Measurements from ENCODE around the gene CRIM1. TPM values are rescaled to one million over a fixed set of nuclear protein-coding genes. Genes with fewer than 3 reads are reported as not detected.

The CRIM1 gene
- total RNA-seq, 1 donor from 2014 or later = 30.3 TPM

GRCh38 chr2:36456227-36457175 lies 100.9 kb downstream of the CRIM1 start:
- peaks cover 12% of the 10 kb centered on the region for H3K4me1 Mint-ChIP-seq (ENCODE audit: unreplicated experiment)
- TF ChIP-seq, protein P1, sequence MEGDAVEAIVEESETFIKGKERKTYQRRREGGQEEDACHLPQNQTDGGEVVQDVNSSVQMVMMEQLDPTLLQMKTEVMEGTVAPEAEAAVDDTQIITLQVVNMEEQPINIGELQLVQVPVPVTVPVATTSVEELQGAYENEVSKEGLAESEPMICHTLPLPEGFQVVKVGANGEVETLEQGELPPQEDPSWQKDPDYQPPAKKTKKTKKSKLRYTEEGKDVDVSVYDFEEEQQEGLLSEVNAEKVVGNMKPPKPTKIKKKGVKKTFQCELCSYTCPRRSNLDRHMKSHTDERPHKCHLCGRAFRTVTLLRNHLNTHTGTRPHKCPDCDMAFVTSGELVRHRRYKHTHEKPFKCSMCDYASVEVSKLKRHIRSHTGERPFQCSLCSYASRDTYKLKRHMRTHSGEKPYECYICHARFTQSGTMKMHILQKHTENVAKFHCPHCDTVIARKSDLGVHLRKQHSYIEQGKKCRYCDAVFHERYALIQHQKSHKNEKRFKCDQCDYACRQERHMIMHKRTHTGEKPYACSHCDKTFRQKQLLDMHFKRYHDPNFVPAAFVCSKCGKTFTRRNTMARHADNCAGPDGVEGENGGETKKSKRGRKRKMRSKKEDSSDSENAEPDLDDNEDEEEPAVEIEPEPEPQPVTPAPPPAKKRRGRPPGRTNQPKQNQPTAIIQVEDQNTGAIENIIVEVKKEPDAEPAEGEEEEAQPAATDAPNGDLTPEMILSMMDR (conservative IDR thresholded peaks at IDR 0.05) = no peak
- no peaks in the 10 kb centered on the region for H3K9me3 Mint-ChIP-seq
- H3K27ac Mint-ChIP-seq = no peak overlapping the region
- no peak overlapping the region for H3K4me3 Mint-ChIP-seq
- DNase-seq (ENCODE audit: extremely low spot score, unreplicated experiment) = no peak
- H3K27me3 Mint-ChIP-seq = no peaks in the 10 kb centered on the region
- H3K36me3 Mint-ChIP-seq = peaks cover 3% of the 10 kb centered on the region

GRCh38 chr2:36458106-36458505 lies 102.5 kb downstream of the CRIM1 start:
- TF ChIP-seq, protein P1 (conservative IDR thresholded peaks at IDR 0.05) = no peak
- H3K27ac Mint-ChIP-seq = no peak overlapping the region
- no peaks in the 10 kb centered on the region for H3K27me3 Mint-ChIP-seq
- peaks cover 12% of the 10 kb centered on the region for H3K4me1 Mint-ChIP-seq (ENCODE audit: unreplicated experiment)
- no peaks in the 10 kb centered on the region for H3K36me3 Mint-ChIP-seq
- H3K4me3 Mint-ChIP-seq = no peak overlapping the region
- no peak for DNase-seq (ENCODE audit: extremely low spot score, unreplicated experiment)
- no peaks in the 10 kb centered on the region for H3K9me3 Mint-ChIP-seq

GRCh38 chr2:36459725-36460137 lies 104.2 kb downstream of the CRIM1 start:
- no peak overlapping the region for H3K27ac Mint-ChIP-seq
- no peaks in the 10 kb centered on the region for H3K27me3 Mint-ChIP-seq
- no peaks in the 10 kb centered on the region for H3K36me3 Mint-ChIP-seq
- no peak for DNase-seq (ENCODE audit: extremely low spot score, unreplicated experiment)
- no peak overlapping the region for H3K4me3 Mint-ChIP-seq
- TF ChIP-seq, protein P1 (conservative IDR thresholded peaks at IDR 0.05) = peak; percentile 52
- no peaks in the 10 kb centered on the region for H3K9me3 Mint-ChIP-seq
- H3K4me1 Mint-ChIP-seq (ENCODE audit: unreplicated experiment) = peaks cover 12% of the 10 kb centered on the region

GRCh38 chr2:36461039-36461681 lies 105.6 kb downstream of the CRIM1 start:
- Mint-ChIP-seq H3K4me3 (no peak overlapping the region), H3K9me3 (no peaks in the 10 kb centered on the region), H3K27ac (no peak overlapping the region), H3K36me3 (peaks cover 2% of the 10 kb centered on the region), H3K27me3 (no peaks in the 10 kb centered on the region), H3K4me1 (ENCODE audit: unreplicated experiment) (peaks cover 10% of the 10 kb centered on the region)
- DNase-seq (ENCODE audit: extremely low spot score, unreplicated experiment) = no peak
- TF ChIP-seq, protein P1 (conservative IDR thresholded peaks at IDR 0.05) = no peak

DNA sequence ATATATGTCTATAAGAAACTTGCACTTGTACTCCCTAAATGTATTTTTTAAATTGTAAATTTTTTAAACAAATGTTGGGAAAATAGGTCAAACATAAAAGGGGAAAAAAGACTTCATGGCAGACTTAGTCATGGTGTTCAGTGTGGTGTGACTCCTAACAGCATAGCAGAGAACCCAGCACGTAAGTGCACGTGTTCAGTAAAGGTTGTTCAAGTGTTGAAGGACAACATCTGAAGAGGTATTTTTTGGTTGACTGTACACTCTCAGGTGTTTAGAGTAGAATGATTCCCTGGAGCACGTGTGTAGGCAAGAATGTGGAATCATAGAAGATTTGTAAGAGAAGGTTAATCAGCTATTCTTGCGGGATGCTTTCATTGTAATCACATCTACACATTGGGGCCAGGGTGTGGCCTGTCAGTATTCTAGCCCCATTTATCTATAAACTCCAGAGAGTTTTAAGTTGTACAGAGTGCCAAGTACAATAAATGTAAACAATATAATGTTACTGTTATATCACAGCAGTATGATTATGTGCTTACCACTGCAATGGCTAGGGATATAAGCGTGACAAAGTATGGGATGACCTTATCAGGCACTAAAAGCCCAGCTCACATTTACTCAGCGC lies 106.8 kb downstream of the CRIM1 start:
- no peak for DNase-seq (ENCODE audit: extremely low spot score, unreplicated experiment)
- Mint-ChIP-seq H3K27ac (no peak overlapping the region), H3K4me3 (no peak overlapping the region), H3K36me3 (peaks cover 13% of the 10 kb centered on the region), H3K27me3 (no peaks in the 10 kb centered on the region), H3K4me1 (ENCODE audit: unreplicated experiment) (peaks cover 2% of the 10 kb centered on the region), H3K9me3 (no peaks in the 10 kb centered on the region)
- TF ChIP-seq, protein P1 (conservative IDR thresholded peaks at IDR 0.05) = no peak

All from type B pancreatic cell (in vitro differentiated cells).